HL-60 (cell line): ENCODE results near the gene ANP32A.
A peak's percentile ranks its signal among the peaks of the same experiment; 100 is the strongest.

Experiments
- DNase-seq, 2 experiments: peaks; one replicate each; pipeline ENCODE4 v3.0.0-alpha.2; 2010 to 2020; ENCODE audit warnings: low read depth in 1 of 2, low spot score in 1 of 2
- H3K27ac ChIP-seq: fragments of 250-450 bp; sonication (Bioruptor Pico); replicated peaks from 2 replicates; pipeline ENCODE4 v1.5.1; 2020; ENCODE audit warnings: mild to moderate bottlenecking, moderate library complexity
- H3K27me3 ChIP-seq: fragments of 250-450 bp; sonication (Bioruptor Pico); 2 replicates; pipeline ENCODE4 v1.5.1; 2021; ENCODE audit warnings: mild to moderate bottlenecking, moderate library complexity; ENCODE audit not compliant: insufficient read depth, poor library complexity, severe bottlenecking
- H3K4me3 ChIP-seq: replicated peaks from 2 replicates; pipeline ENCODE4 v1.5.1; 2011; ENCODE audit warnings: mild to moderate bottlenecking, control low read depth, low read length; ENCODE audit not compliant: insufficient read depth
- GABPA ChIP-seq: IDR thresholded peaks from 2 replicates; pipeline ENCODE4 v1.6.1; 2012; ENCODE audit warnings: low read depth
- POLR2AphosphoS5 ChIP-seq: IDR thresholded peaks from 2 replicates; pipeline ENCODE4 v1.6.1; 2012; ENCODE audit warnings: low read depth
- SPI1 ChIP-seq: IDR thresholded peaks from 2 replicates; pipeline ENCODE4 v1.6.1; 2012; ENCODE audit warnings: low read depth, mild to moderate bottlenecking, borderline replicate concordance
- TF ChIP-seq, protein P1 (sequence below): IDR thresholded peaks from 2 replicates; pipeline ENCODE4 v1.6.1; 2012; ENCODE audit warnings: low read depth; ENCODE audit not compliant: insufficient replicate concordance
- TF ChIP-seq, protein P2 (sequence below): IDR thresholded peaks from one replicate; pipeline ENCODE4 v1.5.1; 2011; ENCODE audit warnings: low read length, control low read depth, inconsistent platforms; ENCODE audit not compliant: insufficient read depth

ANP32A gene

DNA sequence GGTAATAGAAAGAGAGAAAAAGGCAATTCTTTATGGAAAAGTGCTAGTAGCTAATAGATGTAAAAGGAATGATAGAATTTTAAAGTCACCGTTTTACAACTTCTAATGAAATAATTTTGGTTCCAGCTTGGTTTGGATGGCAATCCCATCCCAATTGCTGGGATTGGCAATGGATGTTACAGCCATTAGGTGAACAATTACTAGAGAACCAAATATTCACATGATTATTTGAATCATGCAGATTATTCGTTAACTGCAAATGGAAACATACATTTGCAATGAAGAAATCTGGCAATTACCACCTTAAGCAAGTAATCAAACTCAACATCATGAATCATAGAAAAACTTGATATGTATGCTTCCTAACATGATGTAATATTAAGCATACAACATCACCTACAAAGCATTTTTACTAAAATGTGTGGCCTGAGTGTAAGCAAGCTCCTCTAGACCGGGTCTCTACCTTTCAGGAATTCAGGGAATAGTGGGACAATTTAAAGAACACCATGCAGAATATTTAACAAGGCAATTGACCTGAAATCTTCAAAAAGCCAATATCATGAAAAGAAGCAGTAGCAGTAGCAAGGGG, 26.2 kb upstream of the ANP32A start:
- DNase-seq: no peak
- Histone ChIP-seq H3K4me3 (no peak overlapping the region), H3K27ac (no peak overlapping the region), H3K27me3 (peaks cover 19% of the 10 kb centered on the region)
- TF ChIP-seq, protein P1, sequence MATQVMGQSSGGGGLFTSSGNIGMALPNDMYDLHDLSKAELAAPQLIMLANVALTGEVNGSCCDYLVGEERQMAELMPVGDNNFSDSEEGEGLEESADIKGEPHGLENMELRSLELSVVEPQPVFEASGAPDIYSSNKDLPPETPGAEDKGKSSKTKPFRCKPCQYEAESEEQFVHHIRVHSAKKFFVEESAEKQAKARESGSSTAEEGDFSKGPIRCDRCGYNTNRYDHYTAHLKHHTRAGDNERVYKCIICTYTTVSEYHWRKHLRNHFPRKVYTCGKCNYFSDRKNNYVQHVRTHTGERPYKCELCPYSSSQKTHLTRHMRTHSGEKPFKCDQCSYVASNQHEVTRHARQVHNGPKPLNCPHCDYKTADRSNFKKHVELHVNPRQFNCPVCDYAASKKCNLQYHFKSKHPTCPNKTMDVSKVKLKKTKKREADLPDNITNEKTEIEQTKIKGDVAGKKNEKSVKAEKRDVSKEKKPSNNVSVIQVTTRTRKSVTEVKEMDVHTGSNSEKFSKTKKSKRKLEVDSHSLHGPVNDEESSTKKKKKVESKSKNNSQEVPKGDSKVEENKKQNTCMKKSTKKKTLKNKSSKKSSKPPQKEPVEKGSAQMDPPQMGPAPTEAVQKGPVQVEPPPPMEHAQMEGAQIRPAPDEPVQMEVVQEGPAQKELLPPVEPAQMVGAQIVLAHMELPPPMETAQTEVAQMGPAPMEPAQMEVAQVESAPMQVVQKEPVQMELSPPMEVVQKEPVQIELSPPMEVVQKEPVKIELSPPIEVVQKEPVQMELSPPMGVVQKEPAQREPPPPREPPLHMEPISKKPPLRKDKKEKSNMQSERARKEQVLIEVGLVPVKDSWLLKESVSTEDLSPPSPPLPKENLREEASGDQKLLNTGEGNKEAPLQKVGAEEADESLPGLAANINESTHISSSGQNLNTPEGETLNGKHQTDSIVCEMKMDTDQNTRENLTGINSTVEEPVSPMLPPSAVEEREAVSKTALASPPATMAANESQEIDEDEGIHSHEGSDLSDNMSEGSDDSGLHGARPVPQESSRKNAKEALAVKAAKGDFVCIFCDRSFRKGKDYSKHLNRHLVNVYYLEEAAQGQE: no peak
- no peak for TF ChIP-seq GABPA
- TF ChIP-seq, protein P2, sequence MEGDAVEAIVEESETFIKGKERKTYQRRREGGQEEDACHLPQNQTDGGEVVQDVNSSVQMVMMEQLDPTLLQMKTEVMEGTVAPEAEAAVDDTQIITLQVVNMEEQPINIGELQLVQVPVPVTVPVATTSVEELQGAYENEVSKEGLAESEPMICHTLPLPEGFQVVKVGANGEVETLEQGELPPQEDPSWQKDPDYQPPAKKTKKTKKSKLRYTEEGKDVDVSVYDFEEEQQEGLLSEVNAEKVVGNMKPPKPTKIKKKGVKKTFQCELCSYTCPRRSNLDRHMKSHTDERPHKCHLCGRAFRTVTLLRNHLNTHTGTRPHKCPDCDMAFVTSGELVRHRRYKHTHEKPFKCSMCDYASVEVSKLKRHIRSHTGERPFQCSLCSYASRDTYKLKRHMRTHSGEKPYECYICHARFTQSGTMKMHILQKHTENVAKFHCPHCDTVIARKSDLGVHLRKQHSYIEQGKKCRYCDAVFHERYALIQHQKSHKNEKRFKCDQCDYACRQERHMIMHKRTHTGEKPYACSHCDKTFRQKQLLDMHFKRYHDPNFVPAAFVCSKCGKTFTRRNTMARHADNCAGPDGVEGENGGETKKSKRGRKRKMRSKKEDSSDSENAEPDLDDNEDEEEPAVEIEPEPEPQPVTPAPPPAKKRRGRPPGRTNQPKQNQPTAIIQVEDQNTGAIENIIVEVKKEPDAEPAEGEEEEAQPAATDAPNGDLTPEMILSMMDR: no peak
- TF ChIP-seq SPI1: no peak
- TF ChIP-seq POLR2AphosphoS5: no peak

DNA sequence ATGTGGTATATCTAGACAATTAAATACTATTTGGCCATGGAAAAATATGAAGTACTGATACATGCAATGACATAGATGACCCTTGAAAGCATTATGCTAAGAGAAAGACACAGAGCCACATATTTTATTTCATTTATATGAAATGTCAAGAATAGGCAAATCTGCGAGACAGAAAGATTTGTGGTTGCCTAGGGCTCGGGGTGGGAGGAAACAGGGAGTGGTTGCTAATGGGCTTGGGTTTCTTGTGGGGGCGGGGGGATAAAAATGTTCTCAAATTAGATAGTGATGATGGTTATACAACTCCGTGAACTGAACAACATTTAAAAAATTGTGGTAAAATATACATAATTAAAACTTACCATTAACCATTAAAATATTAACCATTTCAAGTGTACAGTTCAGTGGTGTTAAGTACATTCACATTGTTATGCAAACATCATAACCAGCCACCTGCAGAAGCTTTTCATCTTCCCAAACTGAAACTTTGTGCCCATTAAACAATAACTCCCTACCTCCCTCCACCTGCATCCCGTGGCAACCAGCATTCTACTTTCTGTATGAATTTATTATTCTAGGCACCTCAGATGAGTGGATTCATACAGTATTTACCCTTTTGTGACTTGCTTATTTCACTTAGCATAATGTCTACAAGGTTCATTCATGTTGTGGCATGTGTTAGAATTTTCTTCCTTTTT, 24.3 kb upstream of the ANP32A start:
- H3K27me3 ChIP-seq: peaks cover 21% of the 10 kb centered on the region
- TF ChIP-seq POLR2AphosphoS5: no peak
- TF ChIP-seq, protein P1: no peak
- no peak for TF ChIP-seq GABPA
- TF ChIP-seq, protein P2: no peak
- no peak for TF ChIP-seq SPI1
- no peak overlapping the region for H3K27ac ChIP-seq
- DNase-seq: no peak
- no peak overlapping the region for H3K4me3 ChIP-seq

DNA sequence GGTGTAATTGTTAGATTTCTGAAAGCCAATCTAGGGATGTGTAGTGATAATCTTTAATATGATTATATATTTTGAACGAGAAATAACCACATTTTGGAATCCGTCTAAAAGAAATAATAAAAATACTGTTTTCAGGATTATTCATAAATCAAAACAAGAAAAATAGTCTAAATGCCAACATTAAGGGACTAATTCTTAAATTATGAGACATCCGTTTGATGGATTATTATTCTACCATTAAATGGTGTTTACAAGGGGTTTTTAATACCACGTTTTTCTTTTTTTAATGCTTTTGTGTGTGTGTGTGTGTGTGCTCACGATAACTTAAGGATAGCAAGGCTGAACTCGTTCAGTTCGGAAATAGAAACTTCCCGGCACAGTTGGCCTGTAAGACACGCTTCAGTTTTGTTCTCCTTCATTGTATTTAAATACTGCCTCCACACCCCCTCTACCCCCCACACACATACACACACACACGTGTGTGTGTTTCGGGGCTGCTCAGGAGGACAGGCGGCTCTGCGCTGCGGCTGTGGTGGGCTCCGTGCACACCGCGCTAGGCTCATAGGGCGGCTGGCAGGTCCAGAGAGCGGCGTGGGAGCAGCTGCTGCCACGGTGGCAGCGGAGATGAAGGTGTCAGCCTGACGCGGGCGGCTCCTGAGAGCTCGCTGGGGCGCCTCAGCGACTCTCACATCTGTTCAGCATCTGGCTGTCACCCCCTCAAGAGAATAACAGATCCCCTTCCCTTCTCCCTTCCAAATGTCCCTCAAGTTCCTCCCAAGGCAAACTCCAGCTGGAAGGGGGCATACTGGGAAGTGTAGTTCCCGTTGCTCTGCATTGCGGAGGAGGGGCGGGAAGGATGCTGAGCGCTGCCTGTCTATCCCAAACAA, 23.0 kb upstream of the ANP32A start:
- no peak for DNase-seq
- no peak overlapping the region for H3K27ac ChIP-seq
- TF ChIP-seq GABPA: no peak
- TF ChIP-seq, protein P1: no peak
- TF ChIP-seq, protein P2: no peak
- TF ChIP-seq SPI1: no peak
- no peak for TF ChIP-seq POLR2AphosphoS5
- H3K4me3 ChIP-seq: peak overlapping the region; percentile 3
- peaks cover 21% of the 10 kb centered on the region for H3K27me3 ChIP-seq
